Measurements from ENCODE around the gene AMIGO2. TPM values are rescaled to one million over a fixed set of nuclear protein-coding genes. Genes with fewer than 3 reads are reported as not detected.

Gene AMIGO2
- total RNA-seq, 6 experiments from 2014 or later: 0.88 to 4.3 (median 1.9) TPM

GRCh38 chr12:47070310-47070709 lies 9.4 kb downstream of the AMIGO2 start:
- intact Hi-C loops (cut with DNase I): no loop called here
- no peaks in the 10 kb centered on the region for H3K9me3 ChIP-seq
- no peak overlapping the region for H3K4me3 ChIP-seq
- H3K27me3 ChIP-seq: no peaks in the 10 kb centered on the region
- TF ChIP-seq POLR2A (IDR thresholded peaks at IDR 0.05) (no peak), CTCF (IDR thresholded peaks at IDR 0.05) (no peak)
- no peak for ATAC-seq
- H3K36me3 ChIP-seq: no peaks in the 10 kb centered on the region
- 75% methylated on average over 1 of the region's 1 CpG for WGBS (ENCODE audit: insufficient coverage, low coverage, low lambda C conversion rate, missing lambda C conversion rate)
- H3K4me1 ChIP-seq: no peaks in the 10 kb centered on the region
- no peak overlapping the region for H3K27ac ChIP-seq
- no peak for DNase-seq

GRCh38 chr12:47068539-47068938 lies 11.2 kb downstream of the AMIGO2 start:
- Histone ChIP-seq H3K36me3 (no peaks in the 10 kb centered on the region), H3K27ac (no peak overlapping the region), H3K9me3 (no peaks in the 10 kb centered on the region), H3K4me3 (no peak overlapping the region), H3K27me3 (no peaks in the 10 kb centered on the region), H3K4me1 (no peaks in the 10 kb centered on the region)
- no peak for ATAC-seq
- intact Hi-C loops (cut with DNase I): no loop called here
- WGBS (ENCODE audit: insufficient coverage, low coverage, low lambda C conversion rate, missing lambda C conversion rate): 80% methylated on average over 1 of the region's 6 CpGs
- DNase-seq: no peak
- no peak for TF ChIP-seq CTCF (IDR thresholded peaks at IDR 0.05)
- TF ChIP-seq POLR2A (IDR thresholded peaks at IDR 0.05): no peak

GRCh38 chr12:47067771-47068431 lies 11.9 kb downstream of the AMIGO2 start:
- intact Hi-C loops (cut with DNase I): no loop called here
- Histone ChIP-seq H3K4me1 (no peaks in the 10 kb centered on the region), H3K4me3 (no peak overlapping the region), H3K36me3 (no peaks in the 10 kb centered on the region), H3K27ac (no peak overlapping the region), H3K9me3 (no peaks in the 10 kb centered on the region), H3K27me3 (no peaks in the 10 kb centered on the region)
- ATAC-seq (no peak), DNase-seq (no peak)
- no peak for TF ChIP-seq POLR2A (IDR thresholded peaks at IDR 0.05)
- TF ChIP-seq CTCF (IDR thresholded peaks at IDR 0.05): no peak
- WGBS (ENCODE audit: insufficient coverage, low coverage, low lambda C conversion rate, missing lambda C conversion rate): 77% methylated on average over 5 of the region's 5 CpGs

GRCh38 chr12:47067176-47067575 lies 12.6 kb downstream of the AMIGO2 start:
- Histone ChIP-seq H3K4me3 (no peak overlapping the region), H3K27ac (no peak overlapping the region), H3K27me3 (no peaks in the 10 kb centered on the region), H3K36me3 (no peaks in the 10 kb centered on the region), H3K4me1 (no peaks in the 10 kb centered on the region), H3K9me3 (no peaks in the 10 kb centered on the region)
- no peak for TF ChIP-seq POLR2A (IDR thresholded peaks at IDR 0.05)
- TF ChIP-seq CTCF (IDR thresholded peaks at IDR 0.05): no peak
- ATAC-seq (no peak), DNase-seq (no peak)
- intact Hi-C loops (cut with DNase I): no loop called here
- 77% methylated on average over 1 of the region's 1 CpG for WGBS (ENCODE audit: insufficient coverage, low coverage, low lambda C conversion rate, missing lambda C conversion rate)
